Gastrocnemius medialis (tissue), 4 donors: Measurements from ENCODE around the gene ISG15. TPM values are rescaled to one million over a fixed set of nuclear protein-coding genes. Genes with fewer than 3 reads are reported as not detected.
A peak's percentile ranks its signal among the peaks of the same experiment; 100 is the strongest.

Experiments
- ATAC-seq, 2 donors: fragments of 150-250 bp; one replicate each; pipeline ENCODE4 v1.9.1; 2016
- DNase-seq, 2 donors: peaks; one replicate each; pipeline ENCODE4 v3.0.0-alpha.2; 2019
- H3K27ac ChIP-seq, 4 donors: fragments of 200-600 bp; sonication (generic); 1 replicate in 1 of 4; 2 replicates in 3 of 4; pipeline ENCODE4 v1.5.1; 2016 to 2018; ENCODE audit warnings: mild to moderate bottlenecking in 2 of 4, moderate library complexity in 1 of 4
- H3K27me3 ChIP-seq, 3 donors: fragments of 200-600 bp; sonication (generic) in 2 of 3; 1 replicate in 1 of 3; 2 replicates in 2 of 3; pipeline versions ENCODE4 v1.5.1 to v1.6.0; 2016 to 2019; ENCODE audit warnings: mild to moderate bottlenecking in 1 of 3, moderate library complexity in 1 of 3
- H3K36me3 ChIP-seq, 2 donors: fragments of 200-600 bp; sonication (generic) in 1 of 2; one replicate each; pipeline ENCODE4 v1.5.1; 2017 to 2018
- H3K4me1 ChIP-seq, 2 donors: fragments of 200-600 bp; sonication (generic) in 1 of 2; one replicate each; pipeline ENCODE4 v1.5.1; 2016 to 2017; ENCODE audit warnings: mild to moderate bottlenecking in 2 of 2
- H3K4me3 ChIP-seq, 4 donors: fragments of 200-600 bp; sonication (generic) in 3 of 4; 1 replicate in 1 of 4; 2 replicates in 3 of 4; pipeline ENCODE4 v1.5.1; 2016 to 2019; ENCODE audit warnings: mild to moderate bottlenecking in 2 of 4
- H3K9me3 ChIP-seq, 3 donors: fragments of 200-600 bp; sonication (generic) in 2 of 3; 1 replicate in 1 of 3; 2 replicates in 2 of 3; pipeline ENCODE4 v1.5.1; 2016 to 2019
- POLR2A ChIP-seq, 2 donors: fragments of 450-650 bp; IDR thresholded peaks; one replicate each; pipeline ENCODE4 v1.6.1; 2017; ENCODE audit warnings: antibody characterized with exemption in 2 of 2, mild to moderate bottlenecking in 2 of 2, moderate library complexity in 2 of 2
- in situ Hi-C, 4 donors: fragments of 200-750 bp; cut with MboI; loops; one replicate each; pipeline versions ENCODE4 v1.15.0 to v1.8.0; 2017; ENCODE audit warnings: low sequenced_read_pairs in 4 of 4
- intact Hi-C: fragments of 100-400 bp; cut with DNase I; formaldehyde crosslinking; loops from one replicate; pipeline ENCODE4 v1.15.1; 2023; ENCODE audit warnings: low total_unique reads
- total RNA-seq, 4 donors: library from RNA; depleted of rRNA; stranded (reverse); fragments of >200 nt; gene quantifications; one replicate each; pipeline versions ENCODE4 v1.1.0 to v1.2.3, GENCODE V29; 2016
- TF ChIP-seq, protein P1 (sequence below), 5 experiments: fragments of 450-650 bp in 3 of 5; fragments of 200-600 bp in 2 of 5; sonication (generic) in 2 of 5; IDR thresholded peaks in 4 of 5; conservative IDR thresholded peaks in 1 of 5; 1 replicate in 4 of 5; 2 replicates in 1 of 5; pipeline ENCODE4 v1.5.1; 2016 to 2019; ENCODE audit warnings: antibody characterized with exemption in 5 of 5, mild to moderate bottlenecking in 3 of 5, moderate library complexity in 3 of 5

ISG15 gene
- total RNA-seq, 4 donors from 2014 or later: 4.3 to 37.6 (median 10.2) TPM

- Histone ChIP-seq H3K36me3 (no peaks in the 10 kb centered on the region), H3K27ac (no peak overlapping the region), H3K4me1 (peaks cover 5 to 19% of the 10 kb centered on the region in 2 donors), H3K9me3 (no peaks in the 10 kb centered on the region), H3K4me3 (no peak overlapping the region), H3K27me3 (peaks cover 9 to 32% (median 30%) of the 10 kb centered on the region in 3 donors)
- intact Hi-C loops: loop anchor here (5.0 to 10.0 kb wide), 2 partner anchors 83 to 261 kb away; partner anchors contain the start of gene C1orf159
- ATAC-seq (no peak), DNase-seq (no peak)
- TF ChIP-seq POLR2A (IDR thresholded peaks at IDR 0.05): no peak
- TF ChIP-seq, protein P1, sequence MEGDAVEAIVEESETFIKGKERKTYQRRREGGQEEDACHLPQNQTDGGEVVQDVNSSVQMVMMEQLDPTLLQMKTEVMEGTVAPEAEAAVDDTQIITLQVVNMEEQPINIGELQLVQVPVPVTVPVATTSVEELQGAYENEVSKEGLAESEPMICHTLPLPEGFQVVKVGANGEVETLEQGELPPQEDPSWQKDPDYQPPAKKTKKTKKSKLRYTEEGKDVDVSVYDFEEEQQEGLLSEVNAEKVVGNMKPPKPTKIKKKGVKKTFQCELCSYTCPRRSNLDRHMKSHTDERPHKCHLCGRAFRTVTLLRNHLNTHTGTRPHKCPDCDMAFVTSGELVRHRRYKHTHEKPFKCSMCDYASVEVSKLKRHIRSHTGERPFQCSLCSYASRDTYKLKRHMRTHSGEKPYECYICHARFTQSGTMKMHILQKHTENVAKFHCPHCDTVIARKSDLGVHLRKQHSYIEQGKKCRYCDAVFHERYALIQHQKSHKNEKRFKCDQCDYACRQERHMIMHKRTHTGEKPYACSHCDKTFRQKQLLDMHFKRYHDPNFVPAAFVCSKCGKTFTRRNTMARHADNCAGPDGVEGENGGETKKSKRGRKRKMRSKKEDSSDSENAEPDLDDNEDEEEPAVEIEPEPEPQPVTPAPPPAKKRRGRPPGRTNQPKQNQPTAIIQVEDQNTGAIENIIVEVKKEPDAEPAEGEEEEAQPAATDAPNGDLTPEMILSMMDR (IDR thresholded peaks at IDR 0.05 in 4 of 5, conservative IDR thresholded peaks at IDR 0.05 in 1 of 5): no peak
- in situ Hi-C loops: no loop called here
Measured at GRCh38 chr1:1031659-1032235, 18.4 kb downstream of the ISG15 start.

DNA sequence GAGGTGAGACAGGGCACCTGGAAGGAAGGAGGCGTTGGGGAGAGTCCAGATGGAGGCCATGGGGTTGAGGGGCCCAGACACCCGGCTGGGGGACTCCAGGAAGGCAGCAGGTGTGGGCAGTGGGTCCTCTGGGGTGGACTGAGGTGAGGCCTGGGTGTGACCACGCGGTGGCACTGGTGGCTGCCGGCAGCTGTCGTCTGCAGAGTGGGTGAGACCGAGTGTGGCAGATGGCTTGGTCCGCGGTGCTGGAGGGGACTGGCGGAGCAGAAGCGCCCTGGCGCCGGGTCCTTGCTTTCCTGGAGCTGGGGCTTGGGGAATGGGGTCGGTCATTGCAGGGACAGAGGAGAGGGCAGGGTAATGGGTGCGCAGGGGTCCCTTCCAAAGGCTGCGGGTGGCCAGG lies 19.1 kb downstream of the ISG15 start:
- DNase-seq (no peak), ATAC-seq (no peak)
- peaks cover 5 to 19% of the 10 kb centered on the region in 2 donors for H3K4me1 ChIP-seq
- in situ Hi-C loops (no loop called here), intact Hi-C loops (loop anchor here (5.0 to 10.0 kb wide), 2 partner anchors 82 to 260 kb away; partner anchors contain the start of gene C1orf159)
- no peak overlapping the region for H3K27ac ChIP-seq
- no peaks in the 10 kb centered on the region for H3K36me3 ChIP-seq
- H3K27me3 ChIP-seq: peaks cover 9 to 35% (median 34%) of the 10 kb centered on the region in 3 donors
- H3K9me3 ChIP-seq: no peaks in the 10 kb centered on the region
- TF ChIP-seq POLR2A (IDR thresholded peaks at IDR 0.05): no peak
- TF ChIP-seq, protein P1 (IDR thresholded peaks at IDR 0.05 in 4 of 5, conservative IDR thresholded peaks at IDR 0.05 in 1 of 5): no peak
- peak overlapping the region; percentile 15 to 48 (median 43) for H3K4me3 ChIP-seq

GRCh38 chr1:1033009-1033587 lies 19.8 kb downstream of the ISG15 start:
- H3K4me1 ChIP-seq: peaks cover 5 to 19% of the 10 kb centered on the region in 2 donors
- no peaks in the 10 kb centered on the region for H3K9me3 ChIP-seq
- DNase-seq (peak; percentile 38 to 75), ATAC-seq (peak; percentile 69 to 88)
- TF ChIP-seq, protein P1 (IDR thresholded peaks at IDR 0.05 in 4 of 5, conservative IDR thresholded peaks at IDR 0.05 in 1 of 5): peak; percentile 61 to 88 (median 76)
- TF ChIP-seq POLR2A (IDR thresholded peaks at IDR 0.05): no peak
- peak overlapping the region; percentile 15 to 48 (median 43) for H3K4me3 ChIP-seq
- no peak overlapping the region for H3K27ac ChIP-seq
- H3K27me3 ChIP-seq: peaks cover 12 to 40% (median 35%) of the 10 kb centered on the region in 3 donors
- intact Hi-C loops: loop anchor here (1.0 to 10.0 kb wide), 4 partner anchors 30 to 408 kb away; partner anchors contain the start of gene C1orf159
- in situ Hi-C loops: no loop called here
- H3K36me3 ChIP-seq: no peaks in the 10 kb centered on the region

GRCh38 chr1:1033731-1034438 lies 20.6 kb downstream of the ISG15 start:
- DNase-seq: no peak
- peaks cover 19 to 48% (median 43%) of the 10 kb centered on the region in 3 donors for H3K27me3 ChIP-seq
- H3K27ac ChIP-seq: no peak overlapping the region
- H3K9me3 ChIP-seq: no peaks in the 10 kb centered on the region
- H3K4me1 ChIP-seq: peaks cover 5 to 19% of the 10 kb centered on the region in 2 donors
- ATAC-seq: no peak
- intact Hi-C loops: loop anchor here (1.0 to 10.0 kb wide), 4 partner anchors 29 to 407 kb away; partner anchors contain the start of gene C1orf159
- TF ChIP-seq, protein P1 (IDR thresholded peaks at IDR 0.05 in 4 of 5, conservative IDR thresholded peaks at IDR 0.05 in 1 of 5): no peak
- no peak for TF ChIP-seq POLR2A (IDR thresholded peaks at IDR 0.05)
- no peaks in the 10 kb centered on the region for H3K36me3 ChIP-seq
- in situ Hi-C loops: no loop called here
- H3K4me3 ChIP-seq: peak overlapping the region; percentile 32 to 48 (median 38)
